GM12801 (cell line): ENCODE data around the gene BPGM.

Experiments
- CTCF ChIP-seq: IDR thresholded peaks from one replicate; pipeline ENCODE4 v1.5.1; 2011; ENCODE audit warnings: control low read depth; ENCODE audit not compliant: insufficient read length; ENCODE audit errors: extremely low read depth

Gene BPGM

GRCh38 chr7:134646425-134647305, at the start of gene BPGM:
BPGM (plus strand) TSS chr7:134646853; CDS start chr7:134661508, 14,655 bp downstream.
- TF ChIP-seq CTCF: no peak

GRCh38 chr7:134599371-134599770, 47.3 kb upstream of the BPGM start:
- no peak for TF ChIP-seq CTCF

- TF ChIP-seq CTCF: no peak
Observed at GRCh38 chr7:134601459-134601858, 45.2 kb upstream of the BPGM start.

GRCh38 chr7:134602881-134603451, 43.7 kb upstream of the BPGM start:
- TF ChIP-seq CTCF: no peak

- TF ChIP-seq CTCF: peak; percentile 17
Observed at GRCh38 chr7:134605978-134606923, 40.4 kb upstream of the BPGM start.

GRCh38 chr7:134611611-134612151, 35.0 kb upstream of the BPGM start:
- no peak for TF ChIP-seq CTCF
